D341Med (cell line): ENCODE data around the gene PBX4.
"Not testable (repeated sequence)": the region's sequence is repeated elsewhere in the genome, so short reads cannot be mapped to it uniquely, and the experiment has no call there.

Source experiments
- DNase-seq: peaks from one replicate; pipeline ENCODE4 v3.0.0; 2012; ENCODE audit warnings: low spot score

PBX4 gene

DNA sequence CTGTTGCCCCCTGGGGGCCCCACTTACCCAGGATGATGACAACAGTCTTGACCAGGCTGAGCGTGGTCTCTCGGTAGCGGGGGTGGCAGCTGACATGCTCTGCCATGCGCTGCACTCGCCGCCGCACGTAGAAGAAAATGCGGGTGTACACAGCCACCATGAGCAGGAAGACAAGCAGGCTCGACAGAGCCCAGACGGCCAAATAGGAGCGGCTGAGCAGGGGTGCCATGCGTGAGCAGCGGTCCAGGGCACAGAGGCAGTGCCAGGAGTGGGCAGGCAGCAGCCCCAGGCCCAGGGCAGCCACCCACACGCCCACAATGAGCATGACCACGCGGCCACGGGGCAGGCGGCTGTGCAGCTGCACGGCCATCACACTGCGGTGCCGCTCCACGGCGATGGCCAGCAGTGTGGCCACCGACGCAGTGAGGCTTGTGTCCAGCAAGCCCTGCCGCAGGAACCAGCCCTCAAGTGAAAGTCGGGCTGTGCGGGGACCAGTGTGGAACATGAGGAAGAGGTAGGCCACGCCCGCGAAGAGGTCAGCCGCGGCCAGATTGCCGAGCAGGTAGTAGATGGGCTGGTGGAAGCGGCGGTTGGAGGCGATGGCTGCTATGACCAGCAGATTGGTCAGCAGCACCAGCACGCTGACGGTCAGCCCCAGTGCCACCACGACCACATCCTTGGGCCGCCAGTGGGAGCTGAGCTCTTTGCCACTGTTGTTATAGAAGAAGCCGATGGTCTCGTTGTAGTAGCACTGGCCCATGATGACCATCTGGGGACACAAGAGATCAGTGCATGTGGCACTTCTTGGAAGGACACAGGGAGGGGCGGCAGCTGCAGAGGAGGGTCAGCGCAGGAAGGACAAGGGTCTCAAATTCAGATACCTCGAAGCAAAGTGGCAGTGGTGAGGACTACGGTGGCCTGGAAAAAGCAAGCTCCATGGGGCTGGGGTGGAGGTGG lies 8.3 kb upstream of the PBX4 start:
- peak; percentile 32 for DNase-seq

DNA sequence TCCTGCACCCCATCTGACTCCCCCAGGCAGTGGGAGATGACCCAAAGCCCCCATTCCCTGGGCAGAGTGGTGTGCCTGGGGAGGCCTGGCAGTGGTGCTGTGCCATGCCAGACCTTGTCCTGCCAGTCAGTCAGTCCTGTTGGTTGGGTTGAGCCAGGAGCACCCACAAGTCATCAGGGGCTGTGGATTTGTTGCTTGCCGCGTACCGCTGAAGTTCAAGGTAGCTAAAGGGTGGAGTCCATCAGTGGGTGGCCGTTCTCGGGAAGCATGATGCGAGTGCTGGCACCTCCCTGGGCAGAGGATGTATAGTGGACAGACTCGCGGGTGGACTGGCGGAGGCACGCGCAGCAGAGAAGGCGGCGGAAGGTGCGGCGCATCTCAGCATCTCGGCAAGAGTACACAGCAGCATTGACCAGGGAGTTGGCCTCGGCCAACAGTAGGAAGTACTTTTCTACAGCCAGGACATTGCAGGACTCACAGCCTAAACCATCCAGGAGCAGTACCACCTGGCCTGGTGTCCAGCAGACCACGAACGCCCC lies 5.6 kb upstream of the PBX4 start:
- no peak for DNase-seq

DNA sequence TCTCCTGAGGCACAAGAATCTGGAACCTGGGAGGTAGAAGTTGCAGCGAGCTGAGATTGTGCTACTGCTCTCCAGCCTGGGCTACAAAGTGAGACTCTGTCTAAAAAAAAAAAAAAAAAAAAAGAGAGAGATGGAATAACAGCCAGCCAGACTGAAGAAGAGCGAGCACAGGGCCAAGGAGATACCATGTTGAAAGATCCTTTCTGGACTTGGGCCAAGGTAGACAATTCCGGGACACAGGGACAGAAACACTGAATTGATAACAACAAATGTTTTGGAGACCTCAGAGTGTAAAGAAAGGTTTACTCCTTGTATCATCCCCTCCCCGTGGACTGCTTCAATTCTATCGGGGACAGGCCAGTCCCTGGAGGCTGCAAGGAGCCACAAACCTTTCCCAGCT lies 4.9 kb upstream of the PBX4 start:
- DNase-seq = no peak

DNA sequence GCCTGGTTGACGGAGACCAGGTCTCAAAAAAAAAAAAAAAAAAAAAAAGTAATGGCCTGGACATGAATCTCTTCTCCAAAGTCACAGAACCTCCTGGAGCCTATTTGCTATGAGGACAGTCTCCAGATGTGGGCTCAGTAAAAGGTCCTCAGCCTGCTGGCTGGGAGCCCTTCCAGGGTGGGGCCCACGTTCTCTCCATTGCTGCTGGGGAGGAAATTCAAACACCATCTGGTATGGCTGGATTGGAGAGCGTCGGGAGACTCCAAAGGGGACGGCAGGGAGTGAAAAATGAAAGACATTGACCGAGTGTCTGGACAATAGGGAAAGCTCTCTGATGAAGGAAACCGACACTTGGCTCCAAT lies 1.3 kb upstream of the PBX4 start:
- DNase-seq = no peak

DNA sequence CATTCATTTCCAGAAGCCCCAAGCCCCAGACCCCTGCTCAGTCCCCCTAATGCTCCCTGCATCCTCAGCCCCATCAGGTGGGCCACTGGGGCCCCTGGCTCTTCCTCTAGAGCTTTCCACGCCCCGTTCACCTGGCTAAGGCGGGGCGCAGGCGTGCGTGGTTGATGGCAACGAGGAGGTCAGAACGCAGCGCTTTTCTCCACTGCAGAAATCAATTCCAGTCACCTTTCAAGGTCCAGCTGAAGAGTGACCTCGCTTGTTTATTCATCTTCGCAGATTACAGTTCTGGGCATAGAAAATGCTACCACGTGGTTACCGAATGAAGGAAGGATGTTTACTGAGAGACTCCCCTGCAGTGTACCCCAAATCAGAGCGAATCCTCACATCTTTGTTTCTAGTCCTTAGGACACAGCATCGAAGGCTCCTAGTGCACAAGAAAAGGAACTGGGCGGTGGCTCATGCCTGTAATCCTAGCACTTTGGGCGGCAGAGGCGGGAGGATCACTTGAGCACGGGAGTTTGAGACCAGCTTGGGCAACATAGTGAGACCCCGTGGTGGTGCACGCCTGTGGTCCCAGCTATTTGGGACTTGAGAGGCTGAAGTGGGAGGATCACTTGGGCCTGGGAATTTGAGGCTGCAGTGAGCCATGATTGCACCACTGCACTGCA lies 828 bp upstream of the PBX4 start:
- no peak for DNase-seq

DNA sequence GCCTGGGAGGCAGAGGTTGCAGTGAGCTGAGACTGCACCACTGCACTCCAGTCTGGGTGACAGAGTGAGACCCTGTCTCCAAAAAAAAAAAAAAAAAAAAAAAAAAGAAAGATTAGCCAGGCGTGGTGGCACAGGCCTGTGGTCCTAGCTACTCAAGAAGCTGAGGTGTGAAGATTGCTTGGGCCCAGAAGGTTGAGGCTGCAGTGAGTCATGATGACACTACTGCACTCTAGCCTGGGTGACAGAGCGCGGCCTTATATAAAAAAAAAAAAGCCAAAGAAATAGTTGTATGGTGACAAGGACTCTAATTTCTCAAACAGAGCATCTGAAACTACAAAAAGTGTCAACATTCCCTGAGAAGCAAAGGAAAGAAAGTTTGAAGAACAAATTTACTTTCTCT lies 3.4 kb downstream of the PBX4 start:
- DNase-seq = no peak

DNA sequence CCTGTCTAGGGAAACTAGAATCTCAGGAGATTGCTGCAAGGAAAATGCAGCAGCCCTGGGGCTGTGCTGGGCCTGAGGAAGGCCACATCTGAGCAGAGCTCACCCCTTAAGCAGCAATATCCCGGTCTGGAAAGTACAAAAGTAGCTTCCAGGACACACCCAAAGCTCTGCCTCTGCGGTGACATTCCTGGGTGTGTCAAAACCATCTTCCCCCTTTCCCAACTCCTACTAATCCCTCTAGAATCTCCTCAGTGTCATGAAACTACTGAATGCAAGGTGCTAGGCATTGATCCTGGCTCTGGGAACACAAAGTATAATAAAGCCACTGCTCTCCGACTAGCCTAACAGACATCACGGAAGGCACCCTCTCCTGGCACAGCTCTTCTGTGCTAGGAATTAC lies 5.0 kb downstream of the PBX4 start:
- no peak for DNase-seq

DNA sequence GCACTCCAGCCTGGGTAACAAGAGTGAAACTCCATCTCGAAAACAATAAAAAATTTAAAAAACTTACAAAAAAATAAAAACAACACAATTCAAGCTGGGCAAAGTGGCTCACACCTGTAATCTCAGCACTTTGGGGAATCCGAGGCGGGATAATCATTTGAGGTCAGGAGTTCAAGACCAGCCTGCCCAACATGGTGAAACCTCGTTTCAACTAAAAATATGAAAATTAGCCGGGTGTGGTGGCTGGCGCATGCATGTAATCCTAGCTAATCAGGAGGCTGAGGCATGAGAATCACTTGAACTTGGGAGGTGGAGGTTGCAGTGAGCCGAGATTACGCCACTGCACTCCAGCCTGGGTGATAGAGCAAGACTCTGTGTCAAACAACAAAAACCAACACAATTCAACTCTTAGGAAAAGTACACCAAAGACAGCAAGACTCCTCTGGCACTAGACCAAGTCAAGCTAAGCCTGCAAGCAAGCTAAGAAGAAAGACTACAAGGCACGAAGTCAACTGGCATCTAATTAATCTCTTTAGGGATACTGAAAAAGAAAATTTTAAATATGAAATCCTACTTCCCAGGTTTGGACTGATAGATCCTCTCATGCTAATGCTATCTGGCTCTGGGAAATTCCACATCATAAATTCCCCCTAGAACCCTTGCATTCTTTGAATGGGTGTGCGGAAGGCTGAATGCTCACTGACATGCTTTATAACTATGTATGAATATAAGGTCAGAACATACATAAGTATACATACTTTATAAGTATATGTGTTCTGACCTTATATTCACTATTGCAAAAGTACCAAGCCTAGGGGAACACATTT lies 7.9 kb downstream of the PBX4 start:
- no peak for DNase-seq

DNA sequence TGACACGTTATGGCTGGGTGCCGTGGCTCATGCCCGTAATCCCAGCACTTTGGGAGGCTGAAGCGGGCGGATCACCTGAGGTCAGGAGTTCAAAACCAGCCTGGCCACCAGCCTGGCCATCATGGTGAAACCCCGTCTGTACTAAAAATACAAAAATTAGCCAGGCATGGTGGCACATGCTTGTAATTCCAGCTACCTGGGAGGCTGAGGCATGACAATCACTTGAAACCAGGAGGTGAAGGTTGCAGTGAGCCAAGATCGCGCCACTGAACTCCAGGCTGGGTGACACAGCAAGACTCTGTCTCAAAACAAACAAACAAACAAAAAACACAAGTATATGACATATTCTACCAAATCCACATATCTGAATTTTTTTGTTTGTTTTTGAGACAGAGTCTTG lies 11.8 kb downstream of the PBX4 start:
- DNase-seq = not testable (repeated sequence)

DNA sequence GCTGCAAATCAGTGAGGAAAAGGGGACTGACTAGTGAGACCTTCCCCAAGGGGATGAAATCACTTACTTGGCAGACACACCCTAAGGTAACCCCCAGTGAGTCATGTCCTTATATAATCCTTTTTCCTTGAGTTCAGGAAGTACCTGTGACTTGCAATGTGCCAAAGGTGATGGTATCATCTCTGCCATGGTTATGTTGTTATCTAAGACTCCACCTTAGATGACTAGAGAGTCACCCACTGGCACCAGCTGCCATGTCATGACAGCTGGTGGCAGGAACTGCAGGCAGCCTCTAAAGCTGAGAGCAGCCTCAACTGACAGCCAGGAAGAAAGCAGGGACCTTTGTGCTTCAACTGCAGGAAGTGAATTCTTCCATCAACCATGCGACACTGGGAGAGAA lies 12.5 kb downstream of the PBX4 start:
- no peak for DNase-seq

DNA sequence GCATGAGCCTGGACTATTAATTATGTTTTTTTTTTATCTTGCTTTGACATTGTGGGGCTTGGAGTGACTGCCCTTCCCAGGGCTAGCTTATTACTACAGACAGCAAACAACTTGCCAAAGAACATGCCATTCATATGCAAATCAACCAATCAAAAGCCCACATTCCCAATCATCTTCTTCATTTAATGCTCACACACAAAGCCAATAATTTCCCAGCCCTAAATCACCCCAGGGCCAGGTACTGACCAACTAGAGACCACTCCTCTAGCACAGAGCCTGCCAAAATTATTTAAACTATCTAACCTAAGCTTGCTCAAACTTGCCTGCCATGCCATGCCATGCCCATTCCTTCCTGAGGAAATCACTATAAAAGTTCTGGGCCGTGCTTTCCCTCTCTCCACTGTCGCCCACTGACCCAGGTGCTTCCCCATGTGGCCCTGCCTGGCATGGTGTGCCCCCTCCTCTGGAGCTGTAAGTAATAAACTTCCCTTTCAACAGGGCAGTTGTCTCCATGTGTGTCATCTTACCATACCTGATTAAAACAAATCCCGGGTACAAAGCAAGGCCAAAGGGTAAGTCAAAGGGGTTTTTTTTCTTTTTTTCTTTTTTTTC lies 15.7 kb downstream of the PBX4 start:
- DNase-seq = no peak

DNA sequence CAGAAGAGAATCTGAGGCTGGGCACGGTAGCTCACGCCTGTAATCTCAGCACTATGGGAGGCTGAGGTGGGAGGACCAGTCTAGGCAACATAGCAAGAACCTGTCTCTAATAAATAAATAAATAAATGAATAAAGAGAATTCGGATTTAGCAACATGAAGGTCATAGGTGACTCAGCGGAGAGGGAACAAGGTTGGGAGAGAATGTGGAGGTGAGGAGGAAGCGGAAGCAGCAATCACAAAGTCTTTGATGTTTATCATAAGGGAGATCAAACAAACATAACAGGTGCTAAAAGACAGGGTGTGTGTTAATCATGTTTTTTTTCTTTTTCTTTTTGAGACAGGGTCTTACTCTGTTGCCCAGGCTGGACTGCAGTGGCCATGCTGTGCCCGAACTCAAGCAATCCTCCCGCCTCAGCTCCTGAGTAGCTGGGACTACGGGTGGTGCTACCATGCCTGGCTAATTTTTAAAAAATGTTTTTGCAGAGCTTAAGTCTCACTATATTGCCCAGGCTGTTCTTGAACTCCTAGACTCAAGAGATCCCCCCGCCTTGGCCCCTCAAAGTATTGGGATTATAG lies 16.3 kb downstream of the PBX4 start:
- DNase-seq = no peak

DNA sequence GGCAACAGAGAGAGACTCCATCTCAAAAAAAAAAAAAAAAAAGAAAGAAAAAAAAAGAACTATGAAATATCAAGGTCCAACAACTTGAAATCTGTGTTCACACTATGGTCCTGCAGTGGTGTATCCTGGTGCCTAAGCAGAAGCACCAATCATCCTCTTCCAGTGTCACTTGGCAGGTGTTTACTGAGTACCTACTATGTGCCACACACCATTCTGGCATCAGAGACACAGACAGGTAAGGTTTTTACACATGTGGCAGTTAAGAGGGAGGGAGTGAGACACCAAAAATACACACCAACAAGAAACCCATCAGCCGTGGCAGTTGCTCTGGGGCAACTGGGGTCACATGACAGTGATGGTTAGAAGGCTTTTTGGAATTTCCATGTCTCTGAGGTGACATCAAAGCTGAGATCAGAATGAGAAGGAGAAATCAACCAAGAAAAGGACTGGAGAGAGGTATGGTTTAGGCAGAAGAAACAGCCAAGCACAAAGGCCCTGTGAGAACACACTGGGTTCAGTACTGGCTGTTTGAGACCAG lies 17.6 kb downstream of the PBX4 start:
- no peak for DNase-seq

DNA sequence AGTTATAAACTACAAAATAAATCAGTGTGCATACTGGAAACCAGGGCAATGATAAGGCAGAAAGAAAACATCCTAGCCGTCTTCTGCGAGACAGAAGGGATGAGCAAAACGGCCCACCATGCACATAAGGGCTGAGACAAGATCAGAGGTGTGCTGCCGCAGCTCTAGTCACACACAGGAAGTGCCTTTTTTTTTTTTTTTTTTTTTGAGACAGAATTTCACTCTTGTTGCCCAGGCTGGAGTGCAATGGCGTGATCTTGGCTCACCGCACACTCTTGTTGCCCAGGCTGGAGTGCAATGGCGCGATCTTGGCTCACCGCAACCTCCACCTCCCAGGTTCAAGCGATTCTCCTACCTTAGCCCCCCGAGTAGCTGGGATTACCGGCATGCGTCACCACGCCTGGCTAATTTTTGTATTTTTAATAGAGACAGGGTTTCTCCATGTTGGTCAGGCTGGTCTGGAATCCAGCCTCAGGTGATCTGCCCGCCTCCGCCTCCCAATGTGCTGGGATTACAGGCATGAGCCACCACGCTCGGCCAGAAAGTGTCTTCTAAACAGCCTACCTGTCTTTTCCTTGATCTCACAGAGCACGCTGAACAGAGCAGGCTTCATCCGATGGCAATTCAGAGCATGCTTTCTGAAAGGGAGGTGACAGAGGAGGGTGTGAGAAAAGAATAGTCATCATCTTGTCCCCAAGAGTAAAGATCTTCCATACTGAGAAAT lies 19.6 kb downstream of the PBX4 start:
- not testable (repeated sequence) for DNase-seq

DNA sequence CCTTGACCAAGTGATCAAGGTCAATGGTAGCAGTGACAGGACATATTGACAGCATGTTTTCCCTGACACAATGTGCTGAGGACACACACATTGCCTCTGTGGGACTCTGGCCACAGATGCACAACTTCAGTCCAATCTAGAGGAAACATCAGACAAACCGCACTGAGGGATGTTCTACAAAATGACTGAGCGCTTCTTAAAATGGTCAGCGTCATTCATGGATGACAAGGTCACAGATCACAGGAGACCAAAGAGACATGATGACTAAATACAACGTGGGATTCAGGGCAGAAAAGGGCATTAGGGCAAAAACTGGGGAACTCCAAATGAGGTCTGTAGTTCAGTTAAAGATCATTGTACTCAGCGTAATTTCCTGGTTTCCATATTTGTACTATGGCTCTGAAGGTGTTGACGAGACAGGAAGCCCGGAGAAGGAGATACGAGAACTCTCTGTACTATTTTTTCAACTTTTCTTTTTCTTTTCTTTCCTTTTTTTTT lies 20.6 kb downstream of the PBX4 start:
- DNase-seq = no peak

DNA sequence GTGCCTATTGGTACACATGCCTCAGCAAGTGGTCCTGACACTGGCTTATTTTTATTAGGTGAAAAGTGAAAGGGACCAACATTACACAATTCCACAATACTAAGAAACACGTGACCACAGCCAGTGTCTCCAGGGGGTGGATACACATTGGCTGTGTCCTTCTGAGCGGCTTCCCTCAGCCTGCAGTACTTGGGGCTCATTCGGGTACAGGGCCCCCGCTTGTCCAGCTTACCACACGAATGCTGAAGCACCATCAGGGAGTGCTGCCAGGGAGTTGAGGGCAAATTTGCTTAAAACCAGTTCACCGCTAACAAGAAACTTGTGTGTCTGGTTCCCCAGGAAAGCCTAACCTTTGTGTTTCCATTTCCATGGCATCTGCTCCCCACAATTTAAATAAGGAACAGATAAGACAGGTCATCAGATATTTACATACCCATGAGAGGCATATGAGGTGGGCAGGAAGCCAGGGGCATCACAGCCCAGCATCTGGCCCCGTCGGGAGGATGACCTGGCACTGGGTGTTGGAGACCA lies 23.3 kb downstream of the PBX4 start:
- DNase-seq = no peak

DNA sequence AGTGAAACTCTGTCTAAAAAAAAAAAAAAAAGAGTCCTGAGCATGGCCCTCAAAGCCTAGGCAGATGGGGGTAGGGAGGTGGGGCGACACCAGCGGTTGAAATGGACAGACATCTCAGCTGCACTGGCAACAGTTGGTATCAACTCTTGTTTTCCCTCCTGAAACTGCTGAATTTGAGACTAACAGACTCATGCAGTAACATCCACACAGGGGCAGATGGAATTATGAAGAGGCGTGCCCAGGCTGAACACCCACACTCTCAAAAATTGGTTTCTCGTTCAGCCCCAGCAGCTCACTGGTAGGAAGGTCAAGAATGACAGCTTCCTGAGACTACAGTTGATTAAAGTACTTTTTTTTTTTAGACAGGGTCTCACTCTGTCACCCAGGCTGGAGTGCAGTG lies 24.1 kb downstream of the PBX4 start:
- no peak for DNase-seq

DNA sequence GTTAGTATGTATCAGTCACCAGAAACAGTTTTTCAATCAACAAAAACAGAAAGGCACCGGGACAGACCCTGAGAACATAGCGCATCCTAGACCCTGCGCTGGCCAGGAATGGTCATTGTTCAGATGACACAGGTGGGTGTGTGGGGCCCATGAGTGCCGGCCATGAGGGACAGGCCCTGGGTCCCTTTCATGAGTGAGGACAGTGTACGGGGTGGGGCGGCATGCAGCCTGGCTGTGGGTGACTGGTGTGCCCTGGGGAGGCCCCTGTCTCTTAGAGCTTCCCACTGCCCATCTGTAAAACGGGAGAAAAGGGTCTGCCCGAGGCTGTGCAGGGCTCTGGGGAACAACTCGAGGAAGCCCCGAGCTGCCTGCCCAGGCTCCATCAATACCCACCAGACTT lies 25.8 kb downstream of the PBX4 start:
- no peak for DNase-seq

DNA sequence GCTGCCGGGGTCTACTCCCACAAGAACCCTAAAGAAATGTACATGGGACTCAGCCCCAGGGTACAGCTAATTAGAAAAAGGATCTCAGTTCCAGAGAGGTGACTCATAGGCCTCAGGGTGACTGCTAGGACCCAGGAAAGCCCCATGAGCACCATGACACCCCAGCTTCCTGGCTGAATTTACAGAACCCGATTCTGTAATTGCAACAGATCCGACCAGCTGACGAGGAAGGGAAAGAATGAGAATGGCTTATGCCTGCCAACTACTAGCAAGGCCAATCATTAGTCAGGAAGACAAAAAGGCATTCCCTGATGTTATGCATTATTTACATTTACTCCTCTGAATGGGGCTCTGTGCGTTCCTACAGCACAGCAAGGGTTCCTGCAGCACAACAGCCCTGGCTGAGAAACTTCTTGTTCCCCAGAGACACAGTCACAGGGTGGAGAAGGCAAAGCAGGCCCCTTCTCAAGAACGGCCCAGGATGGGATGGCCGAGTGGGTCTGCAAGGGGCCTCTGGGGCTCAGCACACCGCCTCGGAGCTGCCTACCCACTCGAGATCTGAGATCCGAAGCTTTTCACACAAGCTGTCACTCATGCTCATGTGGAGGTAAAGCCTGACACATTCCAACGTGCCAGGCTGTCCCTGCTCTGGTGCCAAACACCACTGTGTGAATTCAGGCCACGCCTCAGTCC lies 27.2 kb downstream of the PBX4 start:
- DNase-seq = no peak

DNA sequence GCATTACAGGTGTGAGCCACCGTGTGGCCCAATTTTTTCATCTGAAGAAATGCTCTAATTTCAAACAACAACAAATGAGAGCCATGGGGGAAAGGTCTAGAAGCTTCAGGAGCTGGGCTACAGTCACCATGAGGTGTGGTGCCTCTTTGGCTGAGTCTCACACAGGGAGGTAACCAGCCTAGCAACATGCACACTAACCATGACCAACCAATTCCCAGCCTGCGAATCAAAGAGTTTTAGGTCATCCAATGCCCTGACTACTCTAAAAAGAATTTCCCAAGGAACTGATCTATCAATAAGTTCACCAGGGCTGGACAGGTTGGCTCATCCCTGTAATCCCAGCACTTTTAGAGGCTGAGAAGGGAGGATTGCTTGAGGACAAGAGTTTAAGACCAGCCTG lies 29.9 kb downstream of the PBX4 start:
- DNase-seq = no peak
